HEK293 (cell line): ENCODE data around the gene MECP2.
"Not testable (repeated sequence)": the region's sequence is repeated elsewhere in the genome, so short reads cannot be mapped to it uniquely, and the experiment has no call there.

Source experiments
- CTCF ChIA-PET: fragments of 350-600 bp; formaldehyde crosslinking; extraction: SDS; loops from one replicate; lab custom pipeline; 2021; ENCODE audit warnings: antibody characterized with exemption; lab: Yijun Ruan, JAX
- POLR2A ChIA-PET: fragments of 300-600 bp; formaldehyde crosslinking; extraction: SDS; loops from one replicate; lab custom pipeline; 2020; ENCODE audit warnings: antibody characterized with exemption, inconsistent platforms; lab: Yijun Ruan, JAX
- H3K27ac ChIP-seq: fragments of 200-500 bp; sonication (Bioruptor generic); 2 replicates; pipeline ENCODE4 v1.5.1; 2014; ENCODE audit warnings: low read depth, low read length, control low read depth, inconsistent platforms; ENCODE audit errors: extremely low read depth
- H3K36me3 ChIP-seq, 2 experiments: fragments of 200-500 bp in 1 of 2; sonication (Bioruptor generic) in 1 of 2; 1 replicate in 1 of 2; 2 replicates in 1 of 2; pipeline ENCODE4 v1.5.1; 2014 to 2017; ENCODE audit warnings: inconsistent platforms in 2 of 2, low read length in 2 of 2; ENCODE audit not compliant: control insufficient read depth in 2 of 2, insufficient read depth in 1 of 2
- H3K4me1 ChIP-seq: fragments of 200-500 bp; sonication (Bioruptor generic); 2 replicates; pipeline ENCODE4 v1.5.1; 2014; ENCODE audit warnings: mild to moderate bottlenecking, low read length, inconsistent platforms; ENCODE audit not compliant: control insufficient read depth, insufficient read depth
- H3K4me3 ChIP-seq: 2 replicates; pipeline ENCODE4 v1.5.1; 2011; ENCODE audit warnings: low read depth, mild to moderate bottlenecking, control low read depth, low read length, moderate library complexity
- H3K9me3 ChIP-seq: fragments of 200-500 bp; sonication (Bioruptor generic); 2 replicates; pipeline ENCODE4 v1.5.1; 2014; ENCODE audit warnings: low read depth, low read length, inconsistent platforms; ENCODE audit not compliant: control insufficient read depth, insufficient read depth
- EGR2 ChIP-seq: fragments of 450-650 bp; formaldehyde crosslinking; IDR thresholded peaks from 2 replicates; pipeline ENCODE4 v1.5.1; 2016; ENCODE audit warnings: low read depth, missing biosample characterization, missing genetic modification characterization
- GLI2 ChIP-seq: fragments of 450-650 bp; formaldehyde crosslinking; IDR thresholded peaks from 2 replicates; pipeline ENCODE4; 2017; ENCODE audit warnings: missing biosample characterization, missing genetic modification characterization, low read depth, borderline replicate concordance
- KLF16 ChIP-seq: fragments of 450-650 bp; formaldehyde crosslinking; IDR thresholded peaks from 2 replicates; pipeline ENCODE4 v1.5.1; 2017; ENCODE audit warnings: missing biosample characterization, missing genetic modification characterization
- KLF9 ChIP-seq: fragments of 450-650 bp; formaldehyde crosslinking; IDR thresholded peaks from 2 replicates; pipeline ENCODE4 v1.5.1; 2016; ENCODE audit warnings: missing biosample characterization, missing genetic modification characterization, low read depth
- OSR2 ChIP-seq: fragments of 450-650 bp; formaldehyde crosslinking; IDR thresholded peaks from 2 replicates; pipeline ENCODE4 v1.5.1; 2016; ENCODE audit warnings: missing biosample characterization, missing genetic modification characterization
- PBX3 ChIP-seq: sonication (generic); formaldehyde crosslinking; IDR thresholded peaks from 2 replicates; pipeline ENCODE4 v1.8.1; 2022; ENCODE audit warnings: mild to moderate bottlenecking, moderate library complexity, missing genetic modification reagents
- SETDB1 ChIP-seq: IDR thresholded peaks from one replicate; pipeline ENCODE4 v1.6.1; 2017; ENCODE audit warnings: mild to moderate bottlenecking, low read length, moderate library complexity, mixed read lengths; ENCODE audit not compliant: insufficient read length
- SP2 ChIP-seq: fragments of 450-650 bp; formaldehyde crosslinking; IDR thresholded peaks from 2 replicates; pipeline ENCODE4 v1.5.1; 2016; ENCODE audit warnings: missing biosample characterization, missing genetic modification characterization
- SP7 ChIP-seq: fragments of 450-650 bp; formaldehyde crosslinking; IDR thresholded peaks from 2 replicates; pipeline ENCODE4 v1.5.1; 2016; ENCODE audit warnings: missing biosample characterization, missing genetic modification characterization
- ZBTB11 ChIP-seq: fragments of 450-650 bp; formaldehyde crosslinking; conservative IDR thresholded peaks from 2 replicates; pipeline ENCODE4 v1.5.1; 2016; ENCODE audit warnings: low read depth, missing biosample characterization, missing genetic modification characterization
- ZBTB20 ChIP-seq: fragments of 450-650 bp; formaldehyde crosslinking; IDR thresholded peaks from 2 replicates; pipeline ENCODE4 v1.5.1; 2016; ENCODE audit warnings: missing biosample characterization, missing genetic modification characterization
- ZBTB26 ChIP-seq: fragments of 450-650 bp; formaldehyde crosslinking; optimal IDR thresholded peaks from 2 replicates; pipeline ENCODE3; 2016; ENCODE audit warnings: missing biosample characterization, mild to moderate bottlenecking, missing genetic modification characterization
- ZFHX2 ChIP-seq: fragments of 450-650 bp; formaldehyde crosslinking; conservative IDR thresholded peaks from 2 replicates; pipeline ENCODE4 v1.5.1; 2016; ENCODE audit warnings: missing biosample characterization, missing genetic modification characterization
- ZNF10 ChIP-seq: fragments of 450-650 bp; formaldehyde crosslinking; IDR thresholded peaks from 2 replicates; pipeline ENCODE4 v1.5.1; 2017; ENCODE audit warnings: missing biosample characterization, missing genetic modification characterization
- ZNF280D ChIP-seq: fragments of 450-650 bp; formaldehyde crosslinking; IDR thresholded peaks from 2 replicates; pipeline ENCODE4 v1.5.1; 2016; ENCODE audit warnings: missing biosample characterization, missing genetic modification characterization
- ZNF366 ChIP-seq: fragments of 450-650 bp; formaldehyde crosslinking; conservative IDR thresholded peaks from 2 replicates; pipeline ENCODE4 v1.5.1; 2016; ENCODE audit warnings: missing biosample characterization, missing genetic modification characterization
- ZNF423 ChIP-seq: fragments of 450-650 bp; formaldehyde crosslinking; IDR thresholded peaks from 2 replicates; pipeline ENCODE4 v1.5.1; 2016; ENCODE audit warnings: missing biosample characterization, missing genetic modification characterization
- ZNF514 ChIP-seq: fragments of 450-650 bp; formaldehyde crosslinking; IDR thresholded peaks from 2 replicates; pipeline ENCODE4 v1.5.1; 2016; ENCODE audit warnings: missing biosample characterization, missing genetic modification characterization
- ZNF548 ChIP-seq: fragments of 450-650 bp; formaldehyde crosslinking; IDR thresholded peaks from 2 replicates; pipeline ENCODE4 v1.5.1; 2016; ENCODE audit warnings: missing biosample characterization, missing genetic modification characterization
- ZNF704 ChIP-seq: fragments of 450-650 bp; formaldehyde crosslinking; IDR thresholded peaks from 2 replicates; pipeline ENCODE4 v1.5.1; 2016; ENCODE audit warnings: missing biosample characterization, missing genetic modification characterization
- ZSCAN4 ChIP-seq: fragments of 450-650 bp; formaldehyde crosslinking; IDR thresholded peaks from 2 replicates; pipeline ENCODE4 v1.5.1; 2017; ENCODE audit warnings: missing biosample characterization, missing genetic modification characterization
- ZXDB ChIP-seq: fragments of 450-650 bp; formaldehyde crosslinking; IDR thresholded peaks from 2 replicates; pipeline ENCODE4 v1.5.1; 2016; ENCODE audit warnings: missing biosample characterization, missing genetic modification characterization

Gene MECP2

GRCh38 chrX:154097589-154098541, at the start of gene MECP2 (continued):
- no peak for TF ChIP-seq PBX3 (CRISPR knock-in tag)
- TF ChIP-seq ZFHX2 (tag by site-specific recombination), result peak; percentile 71
- TF ChIP-seq SETDB1, result no peak
- no peak for TF ChIP-seq ZNF10 (tag by site-specific recombination)
- TF ChIP-seq ZSCAN4 (tag by site-specific recombination), result no peak
- no peak for TF ChIP-seq OSR2 (tag by site-specific recombination)
- peak; percentile 28; the same call in 1 of the 2 replicates for TF ChIP-seq SP7 (tag by site-specific recombination)
- peak; percentile 80 for TF ChIP-seq ZBTB11
- TF ChIP-seq ZNF280D (tag by site-specific recombination), result no peak
- no peak for TF ChIP-seq GLI2 (tag by site-specific recombination)
- no peak for TF ChIP-seq ZNF704 (tag by site-specific recombination)
- peak; percentile 55; the same call in 1 of the 2 replicates for TF ChIP-seq KLF9 (tag by site-specific recombination)
- no peak for TF ChIP-seq ZNF548 (tag by site-specific recombination)
- TF ChIP-seq ZNF423 (tag by site-specific recombination), result no peak
- no peak for TF ChIP-seq KLF16 (tag by site-specific recombination)
- peak; percentile 26 for TF ChIP-seq ZBTB26
- TF ChIP-seq ZXDB (tag by site-specific recombination), result 0 out of 2 replicates have a peak, but pooled peaks have one; percentile 51
- TF ChIP-seq SP2 (tag by site-specific recombination), result peak; percentile 92
- peak; percentile 33; the same call in 1 of the 2 replicates for TF ChIP-seq ZBTB20 (tag by site-specific recombination)
- TF ChIP-seq ZNF514, result no peak
- TF ChIP-seq EGR2 (tag by site-specific recombination), result peak; percentile 30; the same call in 1 of the 2 replicates
- no peak for TF ChIP-seq ZNF366 (tag by site-specific recombination)

GRCh38 chrX:154144010-154144409, 46.5 kb upstream of the MECP2 start, which contains the start of gene OPN1LW:
Gene OPN1LW, plus strand, starts transcription at chrX:154144243. Its CDS starts 41 bp downstream, at chrX:154144284.
- H3K4me1 ChIP-seq, H3K4me3 ChIP-seq, CTCF ChIA-PET, POLR2A ChIA-PET, H3K27ac ChIP-seq, H3K9me3 ChIP-seq, H3K36me3 ChIP-seq: not testable (repeated sequence)
